ENCODE data around the gene RHBDD2. TPM values are rescaled to one million over a fixed set of nuclear protein-coding genes. Genes with fewer than 3 reads are reported as not detected.
"Not testable (repeated sequence)": the region's sequence is repeated elsewhere in the genome, so short reads cannot be mapped to it uniquely, and the experiment has no call there.

Gene RHBDD2
- total RNA-seq, 3 donors from 2014 or later = 43.9 to 50.5 (median 47.3) TPM

GRCh38 chr7:75869776-75870379, 9.0 kb upstream of the RHBDD2 start:
- H3K36me3 ChIP-seq (ENCODE audit: low read depth) = no peaks in the 10 kb centered on the region
- intact Hi-C loops (cut with DNase I, micrococcal nuclease) = loop anchor here in 1 of 2 donors (10.0 kb wide), 1 partner anchor 155 kb away; no protein-coding TSS in a partner anchor
- H3K9me3 ChIP-seq = no peaks in the 10 kb centered on the region
- H3K4me3 ChIP-seq = no peak overlapping the region
- no peak for TF ChIP-seq CTCF (IDR thresholded peaks at IDR 0.05)
- DNase-seq = no peak
- ATAC-seq = no peak
- no peaks in the 10 kb centered on the region for H3K4me1 ChIP-seq (ENCODE audit: low read depth)

GRCh38 chr7:75870557-75871161, 8.2 kb upstream of the RHBDD2 start:
- Histone ChIP-seq H3K4me3 (no peak overlapping the region), H3K4me1 (ENCODE audit: low read depth) (no peaks in the 10 kb centered on the region), H3K36me3 (ENCODE audit: low read depth) (no peaks in the 10 kb centered on the region), H3K9me3 (no peaks in the 10 kb centered on the region)
- ATAC-seq = no peak
- intact Hi-C loops (cut with DNase I, micrococcal nuclease) = no loop called here
- no peak for TF ChIP-seq CTCF (IDR thresholded peaks at IDR 0.05)
- DNase-seq = no peak

GRCh38 chr7:75872073-75872782, 6.6 kb upstream of the RHBDD2 start:
- no peak for TF ChIP-seq CTCF (IDR thresholded peaks at IDR 0.05)
- Histone ChIP-seq H3K9me3 (no peaks in the 10 kb centered on the region), H3K4me3 (no peak overlapping the region), H3K4me1 (ENCODE audit: low read depth) (no peaks in the 10 kb centered on the region), H3K36me3 (ENCODE audit: low read depth) (no peaks in the 10 kb centered on the region)
- ATAC-seq (no peak), DNase-seq (no peak)
- intact Hi-C loops (cut with DNase I, micrococcal nuclease) = no loop called here

- H3K36me3 ChIP-seq (ENCODE audit: low read depth); H3K9me3 ChIP-seq; H3K4me1 ChIP-seq (ENCODE audit: low read depth); ATAC-seq; intact Hi-C loops (cut with DNase I, micrococcal nuclease); H3K4me3 ChIP-seq: not testable (repeated sequence)
- peak in 1 of 3 donors; percentile 6 for DNase-seq
Measured at GRCh38 chr7:75874180-75874579, 4.7 kb upstream of the RHBDD2 start.

- Histone ChIP-seq H3K36me3 (ENCODE audit: low read depth) (no peaks in the 10 kb centered on the region), H3K4me1 (ENCODE audit: low read depth) (peaks cover 9% of the 10 kb centered on the region), H3K4me3 (no peak overlapping the region), H3K9me3 (no peaks in the 10 kb centered on the region)
- no peak for TF ChIP-seq CTCF (IDR thresholded peaks at IDR 0.05)
- no peak for DNase-seq
- ATAC-seq = no peak
- intact Hi-C loops (cut with DNase I, micrococcal nuclease) = no loop called here
Measured at GRCh38 chr7:75875113-75876080, 3.4 kb upstream of the RHBDD2 start.

Data from mucosa of descending colon (tissue), 3 donors.